HCT116 (cell line): ENCODE measurements around the gene ROBO1. TPM values are rescaled to one million over a fixed set of nuclear protein-coding genes. Genes with fewer than 3 reads are reported as not detected.

ENCODE experiments used
- ATAC-seq: fragments of 200-7000 bp; cut with Tn5 transposase; 2 replicates; pipeline ENCODE4 v1.9.1; 2020; ENCODE audit warnings: mild to moderate bottlenecking, moderate library complexity
- BruUV-seq: library from RNA; stranded (reverse); fragments of 400-500 nt; replicated peaks from 2 replicates; lab custom pipeline; 2021; lab: Mats Ljungman, UMichigan
- CTCF ChIA-PET: fragments of 300-600 bp; sonication (Branson Sonifier 250); formaldehyde crosslinking; loops from one replicate; lab custom pipeline; 2021; ENCODE audit warnings: antibody characterized with exemption; lab: Charles Lee
- POLR2A ChIA-PET: fragments of 300-600, 350-600 bp; sonication (Branson Sonifier 250); formaldehyde crosslinking; loops from one replicate; lab custom pipeline; 2021; ENCODE audit warnings: antibody characterized with exemption; lab: Charles Lee
- RAD21 ChIA-PET, 2 experiments: fragments of 300-600 bp; sonication (Branson Sonifier 250); formaldehyde crosslinking; loops; one replicate each; lab custom pipeline; 2023; ENCODE audit warnings: low total read pairs in 2 of 2; ENCODE audit not compliant: uncharacterized antibody in 2 of 2, unreplicated experiment in 2 of 2, low non-redundant PET in 1 of 2; lab: Charles Lee
- DNase-seq: peaks from one replicate; pipeline ENCODE4 v3.0.0-alpha.2; 2010; ENCODE audit warnings: low read depth, low spot score
- H2AFZ ChIP-seq: fragments of 200-600 bp; shearing (Covaris generic), sonication (generic); 2 replicates; pipeline ENCODE4 v1.6.1; 2017; ENCODE audit warnings: low read depth, mixed run types, mixed read lengths, antibody characterized with exemption, low read length; ENCODE audit not compliant: poor library complexity, severe bottlenecking
- H3K27ac ChIP-seq: 2 replicates; pipeline ENCODE4 v1.5.1; 2012; ENCODE audit warnings: low read depth, low read length
- H3K27me3 ChIP-seq: fragments of 200-600 bp; sonication (generic); 2 replicates; pipeline ENCODE4 v1.6.1; 2016; ENCODE audit warnings: mixed run types, low read length, mixed read lengths; ENCODE audit not compliant: insufficient read depth
- H3K36me3 ChIP-seq, 2 experiments: fragments of 200-500 bp in 1 of 2; fragments of 200-600 bp in 1 of 2; sonication (Bioruptor generic) in 1 of 2; sonication (generic) in 1 of 2; 2 replicates each; pipeline versions ENCODE4 v1.5.1 to v1.6.1; 2014 to 2016; ENCODE audit warnings: low read length in 2 of 2, inconsistent platforms in 1 of 2, mixed read lengths in 1 of 2, mixed run types in 1 of 2; ENCODE audit not compliant: insufficient read depth in 2 of 2, control insufficient read depth in 1 of 2
- H3K4me1 ChIP-seq, 2 experiments: fragments of 200-600 bp in 1 of 2; sonication (generic) in 1 of 2; 2 replicates each; pipeline versions ENCODE4 v1.5.1 to v1.6.1; 2012 to 2017; ENCODE audit warnings: low read length in 2 of 2, inconsistent platforms in 1 of 2, mild to moderate bottlenecking in 1 of 2, mixed read lengths in 1 of 2, mixed run types in 1 of 2, moderate library complexity in 1 of 2; ENCODE audit not compliant: insufficient read depth in 2 of 2, control insufficient read depth in 1 of 2
- H3K4me2 ChIP-seq: fragments of 200-600 bp; sonication (generic); 2 replicates; pipeline ENCODE4 v1.6.1; 2017; ENCODE audit warnings: mixed run types, low read length, mixed read lengths
- H3K4me3 ChIP-seq, 2 experiments: fragments of 200-600 bp in 1 of 2; sonication (generic) in 1 of 2; replicated peaks in 1 of 2; 2 replicates each; pipeline ENCODE4 v1.5.1; 2011 to 2016; ENCODE audit warnings: low read length in 2 of 2, control low read depth in 1 of 2, low read depth in 1 of 2, mild to moderate bottlenecking in 1 of 2, mixed read lengths in 1 of 2, mixed run types in 1 of 2
- H3K79me2 ChIP-seq: fragments of 200-600 bp; sonication (generic); 2 replicates; pipeline ENCODE4 v1.6.1; 2017; ENCODE audit warnings: mild to moderate bottlenecking, mixed run types, low read length, moderate library complexity, mixed read lengths; ENCODE audit not compliant: insufficient read depth
- H3K9ac ChIP-seq: fragments of 200-600 bp; sonication (generic); 2 replicates; pipeline ENCODE4 v1.6.1; 2016; ENCODE audit warnings: low read length, mixed read lengths
- H3K9me2 ChIP-seq: fragments of 200-600 bp; sonication (generic), shearing (Covaris generic); 2 replicates; pipeline ENCODE4 v1.6.1; 2017; ENCODE audit warnings: mixed run types, mild to moderate bottlenecking, moderate library complexity; ENCODE audit not compliant: insufficient read depth
- H3K9me3 ChIP-seq, 2 experiments: fragments of 200-500 bp in 1 of 2; fragments of 200-600 bp in 1 of 2; sonication (Bioruptor generic) in 1 of 2; sonication (generic) in 1 of 2; 2 replicates each; pipeline ENCODE4 v1.6.1; 2014 to 2017; ENCODE audit warnings: low read length in 2 of 2, mixed read lengths in 2 of 2, inconsistent platforms in 1 of 2, low read depth in 1 of 2, mild to moderate bottlenecking in 1 of 2, mixed run types in 1 of 2, moderate library complexity in 1 of 2; ENCODE audit not compliant: control insufficient read depth in 1 of 2, insufficient read depth in 1 of 2
- H4K20me1 ChIP-seq: fragments of 200-600 bp; sonication (generic), shearing (Covaris generic); 2 replicates; pipeline ENCODE4 v1.6.1; 2017; ENCODE audit warnings: mixed run types, mild to moderate bottlenecking, moderate library complexity; ENCODE audit not compliant: insufficient read depth
- CBX3 ChIP-seq: IDR thresholded peaks from 2 replicates; pipeline ENCODE4 v1.6.1; 2012; ENCODE audit warnings: low read depth
- CTCF ChIP-seq, 3 experiments: fragments of 200-600 bp in 1 of 3; sonication (generic) in 1 of 3; IDR thresholded peaks in 2 of 3; conservative IDR thresholded peaks in 1 of 3; 2 replicates each; pipeline ENCODE4 v1.5.1; 2012 to 2017; ENCODE audit warnings: low read depth in 2 of 3, low read length in 2 of 3, antibody characterized with exemption in 1 of 3, borderline replicate concordance in 1 of 3, control low read depth in 1 of 3, mild to moderate bottlenecking in 1 of 3, mixed read lengths in 1 of 3, mixed run types in 1 of 3, moderate library complexity in 1 of 3; ENCODE audit not compliant: insufficient read depth in 1 of 3
- EZH2phosphoT487 ChIP-seq: fragments of 200-600 bp; IDR thresholded peaks from 2 replicates; pipeline ENCODE4 v1.6.1; 2018; ENCODE audit warnings: antibody characterized with exemption, borderline replicate concordance
- FOSL1 ChIP-seq: IDR thresholded peaks from 2 replicates; pipeline ENCODE4 v1.6.1; 2012; ENCODE audit warnings: low read depth
- RAD21 ChIP-seq: IDR thresholded peaks from 2 replicates; pipeline ENCODE4 v1.6.1; 2012; ENCODE audit warnings: low read depth, mild to moderate bottlenecking
- SIN3A ChIP-seq: IDR thresholded peaks from 2 replicates; pipeline ENCODE4 v1.6.1; 2012; ENCODE audit warnings: low read depth
- SRF ChIP-seq: IDR thresholded peaks from 2 replicates; pipeline ENCODE4 v1.6.1; 2012; ENCODE audit warnings: low read depth
- TCF7L2 ChIP-seq: IDR thresholded peaks from 2 replicates; pipeline ENCODE4 v1.7.0; 2011; ENCODE audit warnings: borderline replicate concordance, inconsistent platforms; ENCODE audit not compliant: insufficient read depth, insufficient read length; ENCODE audit errors: extremely low read depth
- ZNF274 ChIP-seq: fragments of 200-500 bp; sonication (Bioruptor generic); IDR thresholded peaks from 2 replicates; pipeline ENCODE4 v1.6.1; 2014; ENCODE audit warnings: mild to moderate bottlenecking, low read depth, low read length, inconsistent platforms
- intact Hi-C: fragments of 100-400 bp; cut with micrococcal nuclease; formaldehyde crosslinking; loops from 2 replicates; pipeline ENCODE4 v1.10.0; 2022
- total RNA-seq: library from RNA; stranded (reverse); gene quantifications from one replicate; pipeline ENCODE4 v1.2.1, GENCODE V29; 2021; ENCODE audit not compliant: unreplicated experiment

Gene ROBO1
- total RNA-seq, 1 experiment from 2014 or later: 0.27 TPM

GRCh38 chr3:78986416-78987101 lies 781.2 kb downstream of the ROBO1 start:
- no peaks in the 10 kb centered on the region for H3K79me2 ChIP-seq

More at GRCh38 chr3:78986416-78987101, 781.2 kb downstream of the ROBO1 start:
- Histone ChIP-seq H3K9me3 (peaks cover 4 to 14% of the 10 kb centered on the region in 2 experiments; a peak in 2 of 4 replicates), H3K9ac (no peak overlapping the region), H3K27me3 (no peaks in the 10 kb centered on the region), H3K4me1 (no peaks in the 10 kb centered on the region), H3K36me3 (no peaks in the 10 kb centered on the region), H3K9me2 (no peaks in the 10 kb centered on the region), H4K20me1 (no peaks in the 10 kb centered on the region), H3K27ac (no peak overlapping the region), H3K4me2 (no peak overlapping the region), H3K4me3 (no peak overlapping the region), H2AFZ (no peak overlapping the region)
- RAD21 ChIA-PET: no interaction called here
- intact Hi-C loops: no loop called here
- CTCF ChIA-PET: no interaction called here
- TF ChIP-seq EZH2phosphoT487: no peak
- TF ChIP-seq FOSL1: no peak
- TF ChIP-seq TCF7L2: no peak
- no peak for TF ChIP-seq ZNF274
- no peak for TF ChIP-seq SRF
- TF ChIP-seq RAD21: no peak
- TF ChIP-seq CTCF (IDR thresholded peaks at IDR 0.05 in 2 of 3, conservative IDR thresholded peaks at IDR 0.05 in 1 of 3; ENCODE audit: borderline replicate concordance in 1 of 3, insufficient read depth in 1 of 3, low read depth in 2 of 3, low read length in 2 of 3): no peak
- TF ChIP-seq SIN3A: no peak
- TF ChIP-seq CBX3: no peak
- DNase-seq (no peak), ATAC-seq (no peak)
- BruUV-seq: no TSS peak
- POLR2A ChIA-PET: no interaction called here
